Measurements from ENCODE around the gene UROS.

The UROS gene

GRCh38 chr10:125762692-125763648, 60.1 kb downstream of the UROS start:
- H3K4me3 ChIP-seq (ENCODE audit: low read depth, low read length), result no peak overlapping the region
- no peak for TF ChIP-seq CTCF (IDR thresholded peaks at IDR 0.05; ENCODE audit: low read depth, low read length)

DNA sequence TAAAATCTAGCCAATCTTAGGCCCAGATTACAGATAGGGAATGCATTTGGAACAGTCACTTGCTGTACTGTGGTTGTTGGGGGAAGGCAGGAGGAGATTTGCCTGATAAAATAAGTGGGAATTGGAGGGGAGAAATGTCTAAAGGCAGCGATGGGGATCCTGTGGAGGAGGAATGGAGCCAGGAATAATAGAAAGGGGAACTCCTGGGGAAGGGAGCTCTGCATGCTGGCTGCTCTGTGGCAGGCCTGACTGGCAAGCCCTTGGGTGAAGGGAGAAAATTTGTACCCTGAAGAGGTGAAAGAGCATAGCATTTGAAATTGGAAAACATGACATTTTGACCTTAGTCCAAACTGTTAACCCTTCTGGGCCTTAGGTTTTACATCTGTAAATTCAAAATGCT, 61.1 kb downstream of the UROS start:
- H3K4me3 ChIP-seq (ENCODE audit: low read depth, low read length), result no peak overlapping the region
- no peak for TF ChIP-seq CTCF (IDR thresholded peaks at IDR 0.05; ENCODE audit: low read depth, low read length)

DNA sequence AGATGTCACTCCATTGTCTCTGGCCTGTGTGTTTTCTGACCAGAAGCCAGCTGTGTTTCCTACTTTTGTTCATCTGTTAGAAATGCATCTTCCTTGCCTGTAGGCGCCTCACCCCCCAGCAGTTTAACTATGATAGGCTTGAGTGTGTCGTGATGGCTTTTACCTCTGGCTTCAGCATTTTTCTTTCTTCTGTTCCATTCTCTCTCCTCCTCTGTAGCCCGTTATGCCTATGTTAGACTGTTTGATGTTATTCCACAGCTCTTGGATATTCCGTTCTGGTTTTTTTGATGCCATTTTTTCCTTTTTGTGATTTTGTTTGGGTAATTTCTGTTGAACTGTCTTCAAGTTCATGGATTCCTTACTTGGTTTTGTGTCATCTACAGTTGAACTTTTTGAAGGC, 65.3 kb downstream of the UROS start:
- no peak for TF ChIP-seq CTCF (IDR thresholded peaks at IDR 0.05; ENCODE audit: low read depth, low read length)
- no peak overlapping the region for H3K4me3 ChIP-seq (ENCODE audit: low read depth, low read length)

DNA sequence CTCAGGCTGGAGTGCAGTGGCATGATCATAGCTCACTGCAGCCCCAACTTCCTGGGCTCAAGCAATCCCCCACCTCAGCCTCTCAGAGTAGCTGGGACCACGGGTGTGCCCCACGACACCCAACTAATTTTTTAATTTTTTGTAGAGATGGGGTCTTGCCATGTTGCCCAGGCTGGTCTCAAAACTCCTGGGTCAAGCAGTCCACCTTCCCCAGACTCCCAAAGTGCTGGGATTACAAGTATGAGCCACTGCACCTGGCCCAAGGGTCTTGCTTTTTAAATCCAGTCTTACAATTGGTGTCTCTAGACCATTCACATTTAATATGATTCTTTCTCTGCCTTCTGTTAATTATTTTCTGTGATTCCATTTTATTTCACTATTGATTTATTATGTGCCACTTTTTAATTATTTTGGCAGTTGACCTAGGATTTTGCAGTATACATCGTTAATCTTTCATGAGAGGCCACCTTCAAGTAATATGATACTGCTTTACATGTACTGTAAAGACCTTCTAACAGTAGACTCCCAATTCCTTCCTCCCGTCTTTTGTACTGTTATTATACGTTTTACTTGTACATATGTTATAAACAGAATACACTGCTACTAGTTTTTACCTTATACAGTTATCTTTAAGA, 66.1 kb downstream of the UROS start:
- TF ChIP-seq CTCF (IDR thresholded peaks at IDR 0.05; ENCODE audit: low read depth, low read length), result no peak
- no peak overlapping the region for H3K4me3 ChIP-seq (ENCODE audit: low read depth, low read length)

DNA sequence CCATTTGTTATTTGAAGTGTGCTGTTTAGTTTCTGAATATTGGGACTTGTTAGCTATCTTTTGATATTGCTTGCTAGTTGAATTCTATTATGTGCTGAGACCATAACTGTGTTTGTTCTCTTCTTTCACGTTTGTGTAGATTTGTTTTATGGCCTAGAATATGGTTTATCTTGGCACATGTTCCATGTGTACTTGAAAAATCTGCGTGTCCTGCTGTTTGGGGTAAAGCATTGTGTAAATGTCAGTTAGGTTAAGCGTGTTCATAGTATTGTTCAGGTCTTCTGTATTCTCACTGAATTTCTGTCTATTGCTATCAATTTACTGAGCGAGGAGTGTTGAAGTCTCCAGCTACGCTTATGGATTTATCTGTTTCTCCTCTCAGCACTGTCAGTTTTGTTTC, 66.9 kb downstream of the UROS start:
- H3K4me3 ChIP-seq (ENCODE audit: low read depth, low read length), result no peak overlapping the region
- no peak for TF ChIP-seq CTCF (IDR thresholded peaks at IDR 0.05; ENCODE audit: low read depth, low read length)

GRCh38 chr10:125747417-125747816, 75.6 kb downstream of the UROS start:
- no peak for TF ChIP-seq CTCF (IDR thresholded peaks at IDR 0.05; ENCODE audit: low read depth, low read length)
- H3K4me3 ChIP-seq (ENCODE audit: low read depth, low read length), result no peak overlapping the region

DNA sequence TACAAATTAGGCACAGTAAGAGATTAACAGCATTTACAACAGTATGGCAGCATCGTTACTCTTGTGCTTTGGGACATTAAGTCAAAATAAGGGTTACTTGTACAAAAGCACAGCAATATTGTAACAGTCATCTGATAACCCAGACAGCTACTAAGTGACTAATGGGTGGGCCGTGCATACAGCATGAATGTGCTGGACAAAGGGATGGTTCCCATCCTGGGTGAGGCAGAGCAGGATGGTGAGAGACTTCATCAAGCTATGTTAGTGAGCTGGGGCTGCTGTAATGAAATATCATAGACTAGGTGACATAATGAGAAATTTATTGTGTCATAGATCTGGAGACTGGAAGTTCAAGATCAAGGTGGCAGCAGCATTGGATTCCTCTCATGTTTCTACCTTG, 78.1 kb downstream of the UROS start:
- no peak overlapping the region for H3K4me3 ChIP-seq (ENCODE audit: low read depth, low read length)
- no peak for TF ChIP-seq CTCF (IDR thresholded peaks at IDR 0.05; ENCODE audit: low read depth, low read length)

Data from WI38 (cell line).